IPS-NIHi11 (cell line): ENCODE data around the gene PKD1L1.

Source experiments
- DNase-seq: peaks from one replicate; pipeline ENCODE4 v3.0.0; 2012; ENCODE audit warnings: mixed read lengths, low spot score

PKD1L1 gene

GRCh38 chr7:47905076-47905920, 43.0 kb downstream of the PKD1L1 start:
- no peak for DNase-seq

- DNase-seq, result no peak
These were observed 46.3 kb downstream of the PKD1L1 start for GRCh38 chr7:47902013-47902412.

GRCh38 chr7:47901542-47901941, 46.7 kb downstream of the PKD1L1 start:
- DNase-seq, result no peak

GRCh38 chr7:47897831-47898230, 50.4 kb downstream of the PKD1L1 start:
- DNase-seq, result no peak

- DNase-seq, result peak; percentile 26
These were observed 51.4 kb downstream of the PKD1L1 start for GRCh38 chr7:47896809-47897423.

- no peak for DNase-seq
These were observed 53.2 kb downstream of the PKD1L1 start for GRCh38 chr7:47895026-47895425.

GRCh38 chr7:47893721-47894365, 54.4 kb downstream of the PKD1L1 start:
- no peak for DNase-seq

- DNase-seq, result peak; percentile 82
These were observed 55.0 kb downstream of the PKD1L1 start for GRCh38 chr7:47893238-47893637.

GRCh38 chr7:47890606-47891005, 57.7 kb downstream of the PKD1L1 start:
- DNase-seq, result no peak

GRCh38 chr7:47890125-47890524, 58.1 kb downstream of the PKD1L1 start:
- no peak for DNase-seq

- no peak for DNase-seq
These were observed 58.5 kb downstream of the PKD1L1 start for GRCh38 chr7:47889723-47890122.

- no peak for DNase-seq
These were observed 59.6 kb downstream of the PKD1L1 start for GRCh38 chr7:47888371-47889265.

GRCh38 chr7:47887016-47887640, 61.1 kb downstream of the PKD1L1 start:
- no peak for DNase-seq

GRCh38 chr7:47885987-47886811, 62.1 kb downstream of the PKD1L1 start:
- no peak for DNase-seq

- no peak for DNase-seq
These were observed 62.8 kb downstream of the PKD1L1 start for GRCh38 chr7:47885309-47885986.

GRCh38 chr7:47884675-47885074, 63.6 kb downstream of the PKD1L1 start:
- DNase-seq, result no peak

- no peak for DNase-seq
These were observed 65.6 kb downstream of the PKD1L1 start for GRCh38 chr7:47882635-47883034.

- no peak for DNase-seq
These were observed 67.0 kb downstream of the PKD1L1 start for GRCh38 chr7:47881256-47881655.

GRCh38 chr7:47878662-47879061, 69.6 kb downstream of the PKD1L1 start:
- DNase-seq, result no peak

GRCh38 chr7:47877336-47877735, 70.9 kb downstream of the PKD1L1 start:
- DNase-seq, result no peak
